ENCODE data around the gene ECHDC1.
"Not testable (repeated sequence)": the region's sequence is repeated elsewhere in the genome, so short reads cannot be mapped to it uniquely, and the experiment has no call there.

ECHDC1 gene

DNA sequence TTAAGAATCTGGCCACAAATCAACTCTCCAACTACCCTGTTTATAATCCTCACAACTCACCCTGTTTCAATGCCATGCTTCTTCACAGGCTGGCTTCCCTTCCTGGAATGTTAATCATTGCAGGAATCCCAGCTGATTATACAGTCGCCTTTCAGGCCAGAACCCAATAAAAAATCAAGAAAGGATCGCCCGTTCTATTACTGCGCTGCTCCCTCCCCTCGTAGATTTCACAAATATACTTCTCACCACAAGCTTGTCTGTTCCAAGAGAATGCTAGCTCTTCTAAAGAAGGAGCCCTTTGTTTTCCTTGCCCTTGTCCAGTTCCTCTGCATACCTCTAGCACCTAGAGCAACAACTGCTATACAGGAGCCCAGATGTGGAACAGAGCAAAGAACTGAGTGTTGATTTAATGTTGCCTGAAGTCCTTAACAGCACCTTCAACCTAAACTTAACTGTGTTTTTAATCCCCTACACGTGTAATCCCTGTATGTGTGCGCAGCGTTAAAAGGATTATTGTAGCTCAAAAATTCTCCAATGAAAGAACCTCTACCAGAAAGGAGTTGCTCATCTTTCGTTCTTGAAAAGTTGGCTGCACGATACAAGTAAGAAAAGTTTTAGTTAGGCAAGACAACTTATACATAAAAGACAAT is 988 bp downstream of the ECHDC1 start:
- FAIRE-seq (peak; percentile 49), DNase-seq (ENCODE audit: low spot score) (peak; percentile 48)

DNA sequence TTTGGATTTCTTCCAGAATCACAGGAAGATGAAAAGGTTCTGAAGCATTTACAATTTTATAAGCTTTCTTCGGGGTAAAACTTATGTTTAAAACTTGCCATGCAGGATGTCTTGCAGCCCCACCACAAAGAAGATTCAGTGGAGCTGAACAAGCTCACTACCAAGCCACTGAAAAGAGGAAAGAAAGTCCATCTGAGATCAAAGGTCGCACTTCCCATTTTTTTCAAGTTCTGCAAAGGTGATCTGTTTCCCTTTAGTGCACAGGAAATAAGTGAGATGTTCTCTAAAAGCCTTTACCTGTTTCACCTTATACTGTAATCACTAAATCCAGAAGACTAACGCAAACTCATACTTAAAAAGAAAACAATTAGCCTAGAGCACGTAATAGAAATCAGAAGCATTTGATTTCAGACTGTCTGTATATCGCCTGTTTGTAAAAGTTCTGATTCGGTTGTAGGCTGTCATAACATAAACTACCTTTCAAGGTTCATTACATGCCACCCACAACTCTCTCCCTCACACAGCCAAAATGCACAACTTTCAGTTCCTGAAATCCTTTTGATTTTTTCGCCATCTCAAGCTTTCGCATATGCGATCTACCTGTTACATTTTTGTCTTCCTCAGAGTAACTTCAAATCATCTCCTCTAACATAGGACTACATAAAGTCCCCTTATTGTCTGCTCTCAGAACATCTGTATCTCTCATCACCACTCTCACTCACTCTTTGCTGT is 1.8 kb downstream of the ECHDC1 start:
- DNase-seq (ENCODE audit: low spot score) (no peak), FAIRE-seq (no peak)

DNA sequence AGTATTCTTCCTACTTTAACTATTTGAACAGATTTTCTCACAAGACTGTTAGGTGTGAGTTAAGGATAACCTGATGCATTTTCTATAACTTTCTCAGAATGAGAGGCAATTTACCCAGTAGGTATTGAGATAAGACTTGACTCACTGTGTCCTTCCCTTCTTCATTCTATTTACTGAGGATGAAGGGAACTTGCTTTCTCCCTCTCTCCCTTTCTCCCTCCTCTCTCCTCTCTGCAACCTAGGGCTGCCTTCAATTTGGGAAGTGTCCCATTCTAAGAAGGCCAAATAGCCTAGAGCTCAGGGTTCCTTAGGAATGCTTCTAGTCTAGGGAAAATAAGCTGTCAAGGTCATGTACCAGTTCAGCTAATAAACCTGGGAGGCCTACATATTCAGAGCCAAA is 3.2 kb downstream of the ECHDC1 start:
- no peak for FAIRE-seq
- DNase-seq (ENCODE audit: low spot score), result no peak

DNA sequence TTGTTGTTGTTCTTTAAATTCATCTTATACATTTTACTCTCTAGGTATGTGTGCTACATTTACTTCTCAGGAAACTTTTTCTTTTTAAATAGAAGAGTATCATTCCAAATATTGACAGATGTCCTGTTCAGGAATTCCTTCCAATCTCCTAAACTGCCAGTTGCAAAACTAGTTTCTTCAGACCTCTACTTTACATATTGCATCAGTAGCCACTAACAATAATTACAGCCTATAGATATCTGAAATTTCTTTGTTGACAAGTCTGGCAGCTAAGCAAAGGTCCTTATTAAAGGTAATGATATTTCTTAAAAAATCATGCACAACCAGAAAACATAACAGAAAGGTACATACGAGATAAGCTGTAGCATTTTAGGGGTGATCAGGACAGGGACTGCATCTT is 4.5 kb downstream of the ECHDC1 start:
- no peak for FAIRE-seq
- no peak for DNase-seq (ENCODE audit: low spot score)

DNA sequence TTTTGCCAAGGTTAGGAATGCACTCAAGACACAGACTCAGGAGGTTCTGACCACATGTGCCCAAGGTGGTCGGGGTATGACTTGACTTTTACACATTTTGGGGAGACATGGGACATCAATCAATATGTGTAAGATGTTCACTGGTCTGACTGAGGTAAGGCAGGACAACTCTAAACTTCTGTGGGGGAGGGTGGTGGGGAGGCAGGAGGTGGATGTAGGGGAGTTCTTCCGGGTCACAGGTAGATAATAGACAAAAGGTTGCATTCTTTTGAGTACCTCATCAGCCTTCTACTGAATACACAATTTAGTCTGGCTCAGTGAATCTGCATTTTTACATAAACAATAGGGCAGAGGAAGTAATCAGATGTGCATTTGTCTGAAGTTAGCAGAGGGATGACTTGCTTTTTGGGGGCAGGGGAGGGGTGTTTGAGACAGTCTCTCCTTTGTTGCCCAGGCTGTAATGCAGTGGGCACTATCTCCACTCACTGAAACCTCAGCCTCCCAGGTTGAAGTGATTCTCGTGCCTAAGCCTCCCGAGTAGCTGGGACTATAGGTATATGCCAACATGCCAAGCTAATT is 10.9 kb downstream of the ECHDC1 start:
- no peak for DNase-seq (ENCODE audit: low spot score)
- FAIRE-seq, result no peak

DNA sequence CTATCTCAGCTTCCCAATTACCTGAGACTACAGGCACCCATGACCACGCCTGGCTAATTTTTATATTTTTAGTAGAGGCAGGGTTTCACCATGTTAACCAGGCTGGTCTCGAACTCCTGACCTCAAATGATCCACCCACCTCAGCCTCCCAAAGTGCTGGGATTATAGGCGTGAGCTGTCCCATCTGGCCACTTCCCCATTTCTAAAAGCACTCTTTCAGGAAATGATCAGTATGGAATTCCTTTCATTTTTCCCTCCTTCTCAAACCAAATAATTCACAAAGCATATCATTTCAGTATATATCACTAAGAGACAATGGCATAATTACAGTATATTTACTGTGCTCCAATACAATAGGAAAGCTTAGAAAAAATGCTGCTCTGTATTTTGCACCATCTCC is 12.2 kb downstream of the ECHDC1 start:
- not testable (repeated sequence) for DNase-seq (ENCODE audit: low spot score); FAIRE-seq

DNA sequence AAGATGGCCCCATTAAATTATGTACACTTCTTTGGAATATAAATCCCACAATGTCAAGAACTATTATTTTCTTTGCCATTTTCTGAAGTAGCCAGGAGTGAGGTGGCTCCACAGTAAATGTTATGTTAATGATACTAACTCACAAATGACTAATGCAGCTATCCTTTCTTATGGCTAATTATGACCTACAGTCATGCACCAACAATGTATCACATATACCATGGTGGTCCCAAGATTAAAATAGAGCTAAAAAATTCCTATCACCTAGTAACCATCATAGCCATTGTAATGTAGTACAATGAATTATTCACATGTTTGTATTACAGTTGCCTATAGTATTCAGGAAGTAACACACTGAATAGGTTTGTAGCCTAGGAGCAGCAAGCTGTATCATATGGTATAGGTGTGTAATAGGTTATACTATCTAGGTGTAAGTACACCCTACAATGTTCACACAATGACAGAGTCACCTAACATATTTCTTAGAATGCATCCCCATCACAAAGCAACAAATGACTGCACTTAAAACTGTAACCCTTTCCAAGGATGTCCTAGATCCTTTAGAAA is 15.3 kb downstream of the ECHDC1 start:
- no peak for FAIRE-seq
- peak; percentile 12 for DNase-seq (ENCODE audit: low spot score)

DNA sequence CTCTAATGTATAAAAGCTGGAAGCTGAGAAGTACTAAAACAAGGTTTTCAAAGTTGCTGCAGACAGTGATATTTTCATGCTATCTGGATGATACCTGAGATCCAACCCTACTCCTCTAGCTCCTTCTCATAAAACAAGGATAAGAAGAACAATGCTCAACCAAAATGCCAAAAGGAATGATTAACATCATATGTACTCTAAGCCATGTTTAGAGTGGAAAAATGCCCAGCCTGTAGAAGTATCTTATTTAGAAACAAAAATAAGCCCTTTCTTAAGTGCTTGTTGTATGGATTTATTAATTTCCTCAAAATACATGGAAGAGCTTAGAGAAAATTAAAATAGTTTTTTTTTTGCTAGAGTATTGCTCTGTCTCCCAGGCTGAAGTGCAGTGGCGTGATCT is 23.7 kb downstream of the ECHDC1 start:
- FAIRE-seq, result no peak
- no peak for DNase-seq (ENCODE audit: low spot score)

DNA sequence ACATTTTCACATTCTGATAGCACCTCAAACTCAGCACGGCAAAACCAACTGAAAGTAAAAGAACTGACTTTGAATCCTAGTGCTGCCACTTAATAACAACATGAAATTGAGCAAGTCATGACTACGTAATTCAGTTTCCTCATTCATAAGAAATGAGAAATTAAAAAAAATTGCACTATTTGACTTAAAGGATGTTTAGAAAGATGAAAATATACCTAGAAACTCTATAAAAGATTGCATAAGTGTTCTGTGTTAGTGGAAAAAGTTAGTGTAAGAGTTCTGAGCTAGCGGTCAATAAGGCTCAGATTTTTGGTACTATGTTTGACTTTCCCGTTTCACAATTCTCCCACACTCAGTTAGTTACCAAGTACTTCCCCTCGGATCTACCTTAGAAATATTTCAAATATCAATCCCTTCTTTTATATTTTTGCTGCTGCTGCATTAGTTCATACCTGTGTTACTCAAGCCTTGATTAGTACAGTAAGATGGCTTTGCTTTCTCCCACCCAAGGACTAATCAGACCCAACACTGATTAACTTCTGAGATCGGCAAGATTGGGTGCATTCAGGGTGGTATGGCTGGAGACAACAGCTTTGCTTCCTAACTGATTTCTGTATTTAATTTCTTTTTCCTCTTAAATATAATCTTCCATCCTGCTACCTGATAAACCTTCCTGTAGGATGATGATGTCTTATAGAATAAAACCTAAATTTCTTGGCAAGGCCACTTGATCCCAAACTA is 25.9 kb downstream of the ECHDC1 start:
- DNase-seq (ENCODE audit: low spot score), result no peak
- no peak for FAIRE-seq

DNA sequence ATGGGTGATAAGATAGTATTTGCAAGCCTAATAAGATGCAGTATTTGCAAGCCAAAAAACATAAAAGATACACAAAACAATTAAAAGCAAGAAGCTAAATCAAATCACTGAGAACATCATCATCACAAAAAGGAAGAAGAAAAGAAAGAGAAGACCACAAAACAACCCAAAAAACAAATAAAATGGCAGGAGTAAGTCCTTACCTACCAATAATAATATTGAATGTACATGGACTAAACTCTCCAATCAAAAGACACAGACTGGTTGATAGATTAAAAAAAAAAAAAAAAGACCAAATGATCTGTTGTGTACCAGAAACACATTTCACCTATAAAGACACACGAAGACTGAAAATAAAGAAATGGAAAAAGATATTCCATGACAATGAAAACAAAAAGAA is 37.7 kb downstream of the ECHDC1 start:
- DNase-seq (ENCODE audit: low spot score) (no peak), FAIRE-seq (no peak)

DNA sequence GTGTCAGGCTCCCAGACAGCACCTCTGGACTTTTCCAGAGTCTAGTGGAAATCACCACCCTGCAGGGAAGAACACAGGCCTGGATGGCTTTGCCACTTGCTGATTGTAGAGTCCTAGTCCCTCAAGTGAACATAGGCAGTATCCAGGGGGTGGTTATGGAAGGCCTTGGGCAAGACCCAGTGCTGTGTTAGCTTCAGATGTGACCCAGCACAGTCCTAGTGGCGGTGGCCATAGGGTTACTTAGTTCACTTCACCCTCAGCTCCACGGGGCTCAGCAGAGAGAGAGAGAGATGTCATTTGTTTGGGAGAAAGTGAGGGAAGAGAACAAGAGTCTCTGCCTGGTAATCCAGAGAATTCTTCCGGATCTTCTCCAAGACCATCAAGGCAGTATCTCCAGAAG is 39.5 kb downstream of the ECHDC1 start:
- DNase-seq (ENCODE audit: low spot score) (no peak), FAIRE-seq (no peak)

DNA sequence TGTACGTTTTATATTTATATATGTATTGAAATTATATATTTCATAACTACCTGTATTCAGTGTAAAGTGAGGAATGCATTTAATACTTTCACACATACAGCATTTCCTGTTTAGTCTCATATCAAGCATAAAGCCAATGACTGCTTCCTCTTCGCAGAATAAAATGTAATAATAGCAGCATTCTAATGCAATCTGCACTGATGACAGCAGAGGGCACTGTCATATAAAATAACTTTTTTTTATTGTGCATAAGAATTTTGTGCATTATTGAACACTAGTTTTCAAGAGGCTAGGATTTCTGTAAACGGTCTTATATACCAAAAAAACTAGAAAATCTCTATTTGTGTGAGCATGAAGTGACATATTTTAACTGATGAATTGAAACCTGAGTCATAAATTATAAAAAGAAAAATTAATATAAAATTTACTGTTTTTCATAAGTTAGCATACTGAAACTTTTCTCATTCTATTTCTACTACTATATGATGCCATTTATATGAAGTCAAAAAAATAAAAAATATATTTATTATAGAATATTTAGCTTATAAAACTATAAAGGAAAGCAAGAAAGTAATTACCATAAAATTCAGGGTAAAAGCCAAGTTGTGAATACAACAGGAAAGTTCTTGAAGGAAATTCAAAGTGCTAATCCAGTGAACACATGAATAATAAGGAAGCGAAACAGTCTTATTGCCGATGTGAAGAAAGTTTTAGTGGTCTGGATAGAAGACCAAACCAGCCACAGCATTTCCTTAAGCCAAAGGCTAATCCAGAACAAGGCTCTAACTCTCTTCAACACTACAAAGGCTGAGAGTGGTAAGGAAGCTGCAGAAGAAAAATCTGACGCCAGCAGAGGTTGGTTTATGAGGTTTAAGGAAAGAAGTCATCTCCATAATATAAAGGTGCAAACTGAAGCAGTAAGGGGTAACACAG is 40.4 kb downstream of the ECHDC1 start:
- DNase-seq (ENCODE audit: low spot score) (peak; percentile 22), FAIRE-seq (peak; percentile 80)

DNA sequence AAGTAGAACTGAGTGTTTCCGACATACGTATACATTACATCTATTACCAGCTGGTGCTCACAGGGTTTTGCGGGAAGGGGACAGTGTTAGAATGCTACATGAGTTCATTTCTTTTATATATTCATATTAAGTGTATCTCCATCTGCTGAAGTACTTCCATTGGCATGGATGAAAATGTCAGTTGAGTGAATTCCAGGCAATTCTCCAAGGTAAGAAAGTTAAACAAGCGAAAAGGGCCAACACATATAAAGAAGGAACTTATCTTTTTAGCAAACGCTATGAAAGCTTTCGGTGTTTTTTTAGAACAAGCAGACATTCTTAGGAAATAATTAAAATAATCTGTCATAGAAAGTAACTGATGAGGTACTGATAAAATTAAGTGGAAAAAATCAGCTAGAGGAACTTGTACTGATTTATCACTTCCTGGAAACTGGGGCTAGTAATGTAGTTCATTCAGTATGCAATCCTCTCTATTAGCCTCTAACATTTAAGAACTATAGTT is 42.2 kb downstream of the ECHDC1 start:
- DNase-seq (ENCODE audit: low spot score), result no peak

DNA sequence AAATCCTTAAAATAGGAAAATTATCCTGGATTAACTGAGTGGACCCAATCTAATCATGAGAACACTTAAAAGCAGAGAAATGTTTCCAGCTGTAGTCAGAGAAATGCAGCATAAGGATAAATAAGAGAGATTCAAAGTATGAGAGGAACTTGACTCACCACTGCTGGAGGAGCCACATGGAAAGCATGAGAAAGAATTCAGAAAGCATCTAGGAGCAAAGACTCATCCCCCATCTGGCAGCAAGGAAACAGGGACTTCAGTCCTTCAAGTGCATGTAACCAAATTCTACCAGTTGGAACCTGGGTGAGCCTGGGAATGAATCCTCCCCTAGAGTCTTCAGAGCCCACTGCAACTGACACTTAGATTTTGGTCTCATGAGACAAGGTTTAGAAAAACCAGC is 43.0 kb downstream of the ECHDC1 start:
- peak; percentile 16 for DNase-seq (ENCODE audit: low spot score)
- FAIRE-seq, result no peak

More for the DNA sequence above, 42.2 kb downstream of the ECHDC1 start:
- FAIRE-seq, result no peak

DNA sequence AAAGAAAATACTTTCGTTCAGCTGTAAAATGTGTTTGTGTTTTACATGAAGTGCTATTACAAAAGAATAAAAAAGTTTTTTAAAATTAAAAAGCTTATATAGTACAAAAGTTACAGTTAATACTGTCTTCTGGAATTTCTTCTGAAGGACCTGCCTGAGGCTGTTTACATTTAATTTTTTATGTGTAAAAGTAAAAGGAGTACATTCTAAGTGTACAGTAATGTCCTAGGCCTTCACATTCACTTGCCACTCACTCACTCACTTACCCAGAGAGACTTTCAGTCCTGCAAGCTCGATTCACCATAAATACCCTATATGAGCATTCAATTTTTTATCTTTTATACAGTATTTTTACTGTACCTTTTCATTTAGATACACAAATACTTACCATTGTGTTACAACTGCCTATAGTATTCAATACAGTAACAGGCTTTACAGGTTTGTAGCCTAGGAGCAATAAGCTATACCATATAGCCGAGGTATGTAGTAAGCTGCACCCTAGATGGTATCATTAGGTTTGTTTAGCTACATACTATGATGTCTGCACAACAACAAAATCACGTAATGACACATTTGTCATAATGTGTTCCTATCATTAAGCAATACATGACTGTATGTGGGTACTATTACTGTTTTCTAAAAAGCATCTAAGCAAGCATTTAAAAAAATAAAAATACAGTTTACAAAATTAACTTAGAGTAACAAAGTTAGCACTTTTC is 43.7 kb downstream of the ECHDC1 start:
- FAIRE-seq, result no peak

DNA sequence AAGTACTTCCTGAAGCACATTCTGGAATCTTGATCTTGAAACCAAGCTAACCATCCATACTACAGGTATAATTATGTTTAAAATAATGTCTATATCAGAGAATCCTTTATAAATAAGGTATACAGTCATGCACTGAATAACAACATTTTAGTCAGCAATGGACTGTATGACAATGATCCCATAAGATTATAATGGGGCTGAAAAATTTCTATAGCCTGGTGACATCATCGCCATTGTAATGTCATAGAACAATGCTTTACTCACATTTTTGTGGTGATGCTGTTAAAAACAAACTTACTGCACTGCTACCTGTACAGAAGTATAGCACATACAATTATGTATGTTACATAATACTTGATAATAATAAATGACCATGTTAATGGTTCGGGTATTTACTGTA is 44.9 kb downstream of the ECHDC1 start:
- FAIRE-seq (no peak), DNase-seq (ENCODE audit: low spot score) (no peak)

More for the DNA sequence above, 43.7 kb downstream of the ECHDC1 start:
- DNase-seq (ENCODE audit: low spot score), result no peak

DNA sequence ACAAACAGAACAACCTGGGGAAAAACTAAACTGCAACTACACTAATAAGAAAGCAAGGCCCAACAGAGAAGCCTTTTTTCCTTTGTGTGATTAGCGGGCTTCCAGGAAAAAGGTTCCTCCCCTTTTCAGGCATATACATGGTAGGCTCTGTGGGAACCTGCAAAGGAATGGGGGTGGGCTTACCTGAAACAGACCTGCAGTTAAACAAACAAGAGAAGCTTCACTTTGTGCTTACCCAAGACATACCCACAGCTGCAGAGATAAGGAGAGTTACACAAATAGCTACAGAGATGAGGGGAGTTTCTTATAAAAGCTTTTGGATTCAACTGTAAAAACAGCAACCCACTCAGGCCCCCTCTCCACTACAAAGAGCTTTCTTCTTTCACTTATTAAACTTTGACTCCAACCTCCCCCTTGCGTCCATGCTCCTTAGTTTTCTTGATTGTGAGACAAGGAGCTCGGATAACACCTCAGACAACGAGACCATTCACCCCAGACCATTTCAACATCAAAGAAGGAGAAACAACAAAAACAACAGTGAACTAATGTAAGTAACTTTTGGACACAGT is 45.8 kb downstream of the ECHDC1 start:
- DNase-seq (ENCODE audit: low spot score), result no peak
- no peak for FAIRE-seq

DNA sequence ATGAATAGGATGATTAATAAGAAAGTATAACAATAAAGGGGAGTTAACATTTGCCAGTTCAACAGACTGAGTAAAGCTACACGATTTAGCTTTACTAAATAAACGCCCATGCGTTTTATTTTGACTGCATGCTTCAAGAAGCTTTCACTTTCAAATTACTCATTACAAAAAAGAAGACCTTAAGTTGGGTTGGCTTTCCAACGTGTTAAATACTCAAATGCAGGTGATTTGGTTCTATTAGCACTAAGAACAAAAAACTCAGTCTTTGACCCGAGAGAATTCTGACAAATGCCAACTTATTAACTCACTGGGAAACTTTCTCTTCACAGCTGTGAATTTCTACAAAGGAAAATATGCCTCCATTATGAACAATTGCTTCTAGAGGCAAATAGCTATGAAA is 51.9 kb downstream of the ECHDC1 start:
- FAIRE-seq (no peak), DNase-seq (ENCODE audit: low spot score) (no peak)
